OCI-M2 (cell line): Measurements from ENCODE around the gene TNFRSF1A.
"Not testable (repeated sequence)": the region's sequence is repeated elsewhere in the genome, so short reads cannot be mapped to it uniquely, and the experiment has no call there.

Experiments
- DNase-seq: peaks from one replicate; lab custom pipeline; 2025; ENCODE audit not compliant: unreplicated experiment; lab: John Stamatoyannopoulos, UW

Gene TNFRSF1A

GRCh38 chr12:6307529-6307928 is 34.3 kb downstream of the TNFRSF1A start:
- no peak for DNase-seq

GRCh38 chr12:6306599-6307220 is 35.2 kb downstream of the TNFRSF1A start:
- DNase-seq = no peak

GRCh38 chr12:6306151-6306550 is 35.7 kb downstream of the TNFRSF1A start:
- DNase-seq = no peak

- DNase-seq = no peak
Observed at GRCh38 chr12:6303071-6303470, 38.8 kb downstream of the TNFRSF1A start.

GRCh38 chr12:6302621-6303020 is 39.3 kb downstream of the TNFRSF1A start:
- DNase-seq = no peak

- DNase-seq = no peak
Observed at GRCh38 chr12:6301721-6302120, 40.2 kb downstream of the TNFRSF1A start.

- no peak for DNase-seq
Observed at GRCh38 chr12:6297170-6297569, 44.7 kb downstream of the TNFRSF1A start.

- DNase-seq = no peak
Observed at GRCh38 chr12:6295094-6295811, 46.6 kb downstream of the TNFRSF1A start.

GRCh38 chr12:6294156-6295093 is 47.5 kb downstream of the TNFRSF1A start:
- no peak for DNase-seq

GRCh38 chr12:6292606-6293005 is 49.3 kb downstream of the TNFRSF1A start:
- DNase-seq = no peak

GRCh38 chr12:6289906-6290305 is 52.0 kb downstream of the TNFRSF1A start:
- not testable (repeated sequence) for DNase-seq

- DNase-seq = not testable (repeated sequence)
Observed at GRCh38 chr12:6289081-6289480, 52.8 kb downstream of the TNFRSF1A start.

- DNase-seq = no peak
Observed at GRCh38 chr12:6288235-6288634, 53.6 kb downstream of the TNFRSF1A start.

GRCh38 chr12:6285532-6286306 is 56.2 kb downstream of the TNFRSF1A start:
- DNase-seq = no peak

- DNase-seq = peak; percentile 33
Observed at GRCh38 chr12:6285063-6285477, 56.8 kb downstream of the TNFRSF1A start.

- DNase-seq = no peak
Observed at GRCh38 chr12:6284273-6284672, 57.6 kb downstream of the TNFRSF1A start.

GRCh38 chr12:6282453-6282840 is 59.4 kb downstream of the TNFRSF1A start:
- no peak for DNase-seq

GRCh38 chr12:6281081-6281809 is 60.6 kb downstream of the TNFRSF1A start:
- no peak for DNase-seq

GRCh38 chr12:6280672-6281071 is 61.2 kb downstream of the TNFRSF1A start:
- DNase-seq = no peak

- DNase-seq = no peak
Observed at GRCh38 chr12:6280053-6280469, 61.8 kb downstream of the TNFRSF1A start.
